Measurements from ENCODE around the gene PGM3.
"Not testable (repeated sequence)": the region's sequence is repeated elsewhere in the genome, so short reads cannot be mapped to it uniquely, and the experiment has no call there.

Gene PGM3, protein sequence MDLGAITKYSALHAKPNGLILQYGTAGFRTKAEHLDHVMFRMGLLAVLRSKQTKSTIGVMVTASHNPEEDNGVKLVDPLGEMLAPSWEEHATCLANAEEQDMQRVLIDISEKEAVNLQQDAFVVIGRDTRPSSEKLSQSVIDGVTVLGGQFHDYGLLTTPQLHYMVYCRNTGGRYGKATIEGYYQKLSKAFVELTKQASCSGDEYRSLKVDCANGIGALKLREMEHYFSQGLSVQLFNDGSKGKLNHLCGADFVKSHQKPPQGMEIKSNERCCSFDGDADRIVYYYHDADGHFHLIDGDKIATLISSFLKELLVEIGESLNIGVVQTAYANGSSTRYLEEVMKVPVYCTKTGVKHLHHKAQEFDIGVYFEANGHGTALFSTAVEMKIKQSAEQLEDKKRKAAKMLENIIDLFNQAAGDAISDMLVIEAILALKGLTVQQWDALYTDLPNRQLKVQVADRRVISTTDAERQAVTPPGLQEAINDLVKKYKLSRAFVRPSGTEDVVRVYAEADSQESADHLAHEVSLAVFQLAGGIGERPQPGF

GRCh38 chr6:83192871-83193746 lies at the start of gene PGM3, which contains the start of gene RWDD2A:
Gene PGM3, minus strand, starts transcription at chr6:83193265. Its CDS starts 2,253 bp downstream, at chr6:83191012.
Gene RWDD2A, plus strand, starts transcription at chr6:83193357. Its CDS starts 1,095 bp downstream, at chr6:83194452.
- DNase-seq, result peak; percentile 89

DNA sequence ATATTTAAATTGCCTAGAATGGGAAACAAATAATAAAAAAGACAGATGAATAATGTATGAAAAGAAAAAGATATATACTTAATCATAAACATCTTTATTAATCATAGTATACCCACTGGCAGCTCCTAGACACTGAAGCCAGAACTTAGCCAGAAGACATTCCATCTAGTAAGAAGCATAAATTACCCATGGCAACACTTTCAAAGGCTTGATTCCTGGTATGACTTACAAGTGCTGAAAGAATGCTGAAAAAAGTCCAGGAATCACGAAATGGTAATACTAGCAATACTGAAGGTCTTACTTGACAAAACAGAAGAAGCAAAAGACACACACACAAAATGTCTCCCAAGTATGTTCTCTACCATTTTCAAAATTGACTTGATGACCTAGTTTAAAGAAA lies 38.1 kb upstream of the PGM3 start:
- DNase-seq, result no peak

- DNase-seq, result no peak
Observed at GRCh38 chr6:83226517-83226916, 33.5 kb upstream of the PGM3 start.

GRCh38 chr6:83221889-83222479 lies 28.9 kb upstream of the PGM3 start:
- peak; percentile 40 for DNase-seq

DNA sequence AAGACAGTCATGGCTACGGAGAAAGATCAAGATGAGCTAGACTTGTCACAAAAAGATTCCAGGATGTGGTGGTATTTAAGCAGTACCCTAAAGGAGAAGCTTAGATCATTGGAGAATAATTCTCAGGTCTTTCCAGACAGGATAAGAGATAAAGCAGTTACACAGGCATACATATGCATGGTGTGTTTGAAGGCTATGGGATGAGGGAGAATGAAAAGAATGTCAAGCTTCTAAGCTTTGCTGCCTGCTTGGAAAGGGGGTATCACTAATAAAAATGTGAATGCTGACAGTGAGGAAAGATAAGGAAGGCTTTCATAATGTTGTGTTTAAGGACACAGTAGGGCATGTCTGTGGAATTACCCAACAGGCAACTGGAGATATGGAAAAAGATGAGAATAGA lies 28.2 kb upstream of the PGM3 start:
- no peak for DNase-seq

GRCh38 chr6:83220121-83220520 lies 27.1 kb upstream of the PGM3 start:
- DNase-seq, result no peak

- no peak for DNase-seq
Observed at GRCh38 chr6:83218646-83219045, 25.6 kb upstream of the PGM3 start.

DNA sequence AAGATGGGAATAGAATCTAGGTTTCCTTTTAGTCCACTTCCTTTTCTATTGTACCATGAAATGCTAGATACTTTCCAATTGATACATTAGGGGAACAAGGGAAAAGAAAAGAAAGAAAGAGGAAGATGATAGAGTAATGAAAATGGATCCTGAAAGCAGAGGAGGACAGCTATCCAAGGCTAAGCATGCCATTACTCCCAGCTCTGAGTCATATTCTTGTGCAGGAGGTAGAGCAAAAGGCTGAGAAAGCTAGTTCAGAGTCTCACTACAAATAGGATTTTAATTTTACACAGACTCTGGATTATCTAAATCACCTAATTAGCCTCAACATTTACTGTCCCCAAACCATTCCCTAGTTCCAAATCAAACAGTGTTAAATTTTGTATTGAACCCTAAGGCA lies 23.7 kb upstream of the PGM3 start:
- no peak for DNase-seq

GRCh38 chr6:83215131-83216047 lies 22.3 kb upstream of the PGM3 start:
- DNase-seq, result peak; percentile 67

DNA sequence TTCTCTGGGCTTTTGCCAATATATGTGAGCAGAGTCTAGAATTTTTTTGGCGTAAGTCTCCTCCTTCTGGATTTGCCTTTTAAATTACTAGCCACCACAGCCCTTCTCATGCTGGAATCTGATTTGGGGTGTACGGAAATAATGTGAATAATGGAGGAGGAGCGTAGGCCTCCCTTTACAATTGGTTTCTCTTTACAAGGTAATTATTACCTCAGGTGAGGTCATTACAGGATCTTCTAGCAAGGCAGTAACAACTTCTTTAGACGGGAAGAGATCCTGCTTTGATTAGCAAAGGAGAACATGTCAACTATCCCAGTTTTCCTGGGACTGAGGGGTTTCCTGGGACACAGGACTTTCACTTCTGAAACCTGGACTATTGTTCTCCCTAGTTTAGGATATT lies 9.0 kb upstream of the PGM3 start:
- DNase-seq, result no peak

- DNase-seq, result no peak
Observed at GRCh38 chr6:83199863-83200225, 6.8 kb upstream of the PGM3 start.

DNA sequence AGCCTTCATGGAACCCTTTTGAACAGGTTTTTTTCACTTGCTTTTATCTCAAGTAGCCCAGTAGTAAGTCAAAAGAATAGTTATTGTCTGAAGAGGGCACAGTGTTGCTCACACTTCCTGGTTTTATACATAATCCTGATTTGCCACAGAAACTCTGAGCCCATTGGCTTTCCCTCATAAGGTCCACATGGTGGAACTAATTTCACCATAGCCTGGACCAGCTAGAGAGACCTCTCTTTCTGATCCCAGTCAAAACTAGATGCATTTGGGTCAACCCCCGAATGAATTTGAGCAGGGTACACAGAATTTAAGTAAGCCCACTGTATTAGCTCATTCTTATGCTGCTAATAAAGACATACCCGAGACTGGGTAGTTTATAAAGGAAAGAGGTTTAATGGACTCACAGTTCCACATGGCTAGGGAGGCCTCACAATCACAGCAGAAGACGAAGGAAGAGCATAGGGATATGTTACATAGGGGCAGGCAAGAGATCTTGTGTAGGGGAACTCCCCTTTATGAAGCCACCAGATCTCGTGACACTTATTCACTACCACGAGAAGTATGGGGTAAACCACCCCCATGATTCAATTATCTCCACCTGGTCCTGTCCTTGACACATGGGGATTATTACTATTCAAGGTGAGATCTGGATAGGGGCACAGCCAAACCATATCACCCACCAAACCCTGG lies 6.3 kb upstream of the PGM3 start:
- no peak for DNase-seq

GRCh38 chr6:83198486-83199172 lies 5.6 kb upstream of the PGM3 start:
- no peak for DNase-seq

DNA sequence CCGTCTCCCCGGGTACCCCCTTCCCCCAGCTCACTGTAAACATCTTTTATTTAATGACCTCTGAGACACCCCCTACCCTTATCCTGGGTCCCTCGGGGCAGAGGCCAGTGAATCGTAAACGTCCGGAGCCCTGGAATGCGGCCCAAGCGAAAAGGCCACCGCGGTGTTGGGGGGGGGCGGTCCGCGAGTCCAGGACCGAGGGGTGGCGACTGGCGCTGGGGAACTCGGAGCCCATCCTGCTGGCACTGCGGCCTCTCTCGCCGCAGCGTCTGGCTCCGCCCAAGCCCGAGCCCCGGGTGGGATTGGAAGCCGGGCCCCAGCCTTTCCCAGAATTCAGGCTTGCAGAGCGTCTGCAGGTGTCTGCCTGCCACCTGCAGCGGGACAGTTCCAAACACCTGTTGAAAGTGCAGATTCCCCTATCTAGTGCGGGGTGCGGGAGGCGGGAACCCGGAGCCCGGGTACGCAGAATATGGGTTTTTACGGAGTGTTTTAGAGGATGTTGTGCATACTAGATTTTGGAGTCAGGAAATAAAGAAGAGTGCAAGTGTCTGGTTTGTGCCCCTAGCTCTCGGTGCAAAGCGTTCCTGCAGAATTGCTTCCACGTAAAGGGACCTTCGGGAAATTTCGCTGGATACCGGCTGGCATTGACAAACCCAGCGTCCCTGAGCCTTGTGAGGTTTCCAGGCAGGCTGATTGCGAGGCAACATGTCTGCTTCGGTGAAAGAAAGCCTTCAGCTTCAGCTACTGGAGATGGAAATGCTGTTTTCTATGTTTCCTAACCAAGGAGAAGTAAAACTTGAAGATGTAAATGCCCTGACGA lies 892 bp upstream of the PGM3 start:
- DNase-seq, result peak; percentile 6

- no peak for DNase-seq
Observed at GRCh38 chr6:83192456-83192855, 609 bp downstream of the PGM3 start.

DNA sequence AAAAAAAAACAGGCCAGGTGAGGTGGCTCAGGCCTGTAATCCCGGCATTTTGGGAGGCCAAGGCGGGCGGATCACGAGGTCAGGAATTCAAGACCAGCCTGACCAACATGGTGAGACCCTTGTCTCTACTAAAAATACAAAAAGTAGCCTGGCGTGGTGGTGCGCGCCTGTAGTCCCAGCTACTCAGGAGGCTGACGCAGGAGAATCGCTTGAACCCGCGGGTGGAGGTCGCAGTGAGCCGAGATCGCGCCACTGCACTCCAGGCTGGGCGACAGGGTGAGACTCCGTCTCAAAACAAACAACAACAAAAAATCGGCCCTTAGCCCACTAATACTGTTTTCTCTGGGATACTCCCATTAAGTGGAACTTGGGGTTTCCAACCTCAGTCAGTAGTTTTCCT lies 1.1 kb downstream of the PGM3 start:
- DNase-seq, result not testable (repeated sequence)

- DNase-seq, result no peak
Observed at GRCh38 chr6:83190626-83191025, 2.4 kb downstream of the PGM3 start.

GRCh38 chr6:83188501-83188900 lies 4.6 kb downstream of the PGM3 start:
- no peak for DNase-seq

DNA sequence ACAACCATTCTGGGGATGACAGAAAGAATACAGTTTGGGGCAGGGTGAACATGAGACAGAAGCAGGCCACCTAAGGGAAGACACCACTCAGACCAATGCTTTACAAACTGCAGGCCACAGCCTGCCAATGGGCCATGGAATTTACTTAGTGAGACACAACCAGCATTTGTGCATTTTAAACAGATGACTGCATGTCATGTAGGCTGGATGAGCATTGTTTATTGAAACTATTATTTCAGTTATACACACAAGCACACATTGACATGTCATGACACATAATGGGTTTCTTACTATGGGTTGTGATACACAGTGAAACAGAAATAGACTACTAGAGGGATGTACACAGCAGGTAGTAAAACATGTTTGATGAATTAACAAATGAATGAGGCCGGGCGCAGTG lies 8.0 kb downstream of the PGM3 start:
- no peak for DNase-seq

Measured in CD4-positive, alpha-beta T cell treated with Interleukin-12 subunit alpha and Interleukin-12 subunit beta, for 1 hour (primary cell).